GM19035 (cell line): ENCODE measurements around the gene VDR.

Experiments
- ATAC-seq: cut with Tn5 transposase; IDR thresholded peaks from one replicate; pipeline ENCODE4 v1.9.1; 2021; ENCODE audit not compliant: unreplicated experiment

VDR gene

DNA sequence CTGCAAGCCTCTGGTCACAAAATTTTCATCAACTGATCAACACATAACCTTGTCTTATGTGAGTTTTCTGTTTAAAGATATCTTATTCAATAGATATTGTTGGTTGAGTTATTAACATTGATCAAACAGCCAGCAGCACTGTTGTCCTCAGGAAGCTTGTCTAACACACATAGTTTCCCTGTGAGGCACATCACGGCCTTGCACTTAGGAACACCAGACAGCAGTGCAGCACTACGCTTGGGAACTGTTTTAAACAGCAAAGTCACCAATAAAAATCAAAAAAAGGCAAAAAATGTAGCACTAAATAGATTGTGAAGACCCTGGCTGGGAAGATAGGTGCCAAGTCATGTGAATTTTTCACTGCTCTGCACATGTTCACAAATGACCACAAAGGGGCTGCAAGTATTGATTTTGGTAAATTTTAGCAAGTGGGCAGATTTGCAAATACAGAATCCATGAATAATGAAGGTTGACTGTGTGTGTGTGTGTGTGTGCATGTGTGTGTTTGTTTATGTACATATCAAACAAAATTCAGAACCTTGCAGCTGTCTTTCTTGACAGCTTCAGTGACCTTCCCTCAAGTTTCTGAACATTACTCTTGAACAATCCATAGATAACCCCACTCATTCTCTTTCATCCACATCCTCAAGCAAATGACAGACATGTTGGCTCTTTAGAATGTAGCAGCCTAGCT, 28.9 kb downstream of the VDR start:
- ATAC-seq = no peak

DNA sequence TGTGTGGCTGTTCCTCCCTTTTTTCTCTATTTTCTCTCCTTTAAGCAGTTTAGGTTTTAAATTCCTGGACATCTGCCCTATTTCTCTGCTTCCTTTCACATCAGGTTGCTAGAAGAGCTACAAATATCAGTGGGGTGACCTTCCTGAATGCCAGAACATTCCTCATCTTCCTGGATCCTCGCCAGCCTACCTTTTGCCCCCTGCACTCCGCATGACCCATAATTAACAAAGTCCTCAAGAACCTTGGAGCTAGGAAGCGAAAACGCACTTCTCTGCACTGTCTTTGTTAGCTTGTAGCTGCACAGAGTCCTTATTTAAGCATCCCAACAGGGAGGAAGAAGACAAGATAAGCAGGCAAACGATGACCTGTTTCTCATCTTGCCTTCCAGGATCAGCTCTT, 30.5 kb downstream of the VDR start:
- ATAC-seq = no peak

DNA sequence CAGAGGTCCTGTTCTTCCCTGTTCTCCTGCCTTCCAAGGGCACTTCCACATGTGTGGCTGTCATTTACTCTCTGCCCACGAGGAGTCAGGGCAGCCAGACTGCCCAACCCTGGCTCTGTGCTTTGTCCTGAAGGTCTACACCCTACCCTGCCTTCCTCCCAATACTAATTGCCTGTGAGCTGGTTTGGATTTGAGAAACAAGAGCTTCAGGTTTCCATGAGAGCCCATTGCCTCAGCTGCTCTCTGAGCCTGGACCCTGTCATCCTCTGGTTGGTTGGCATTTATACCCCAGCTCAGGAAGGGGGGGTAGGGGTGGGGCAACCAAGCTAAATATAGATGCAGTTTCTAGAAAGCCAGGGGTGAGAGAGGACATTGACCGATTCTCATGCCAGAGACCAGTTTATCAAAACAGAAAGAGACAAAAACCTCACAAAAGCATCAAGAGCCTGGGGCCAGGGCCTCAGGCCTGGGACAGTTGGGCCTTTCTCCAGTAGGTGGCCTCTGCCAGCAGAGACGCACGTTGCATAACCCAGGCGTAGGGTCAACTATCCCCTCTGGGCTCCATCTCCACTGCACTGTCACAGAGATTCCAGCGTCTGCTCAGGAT, 34.5 kb downstream of the VDR start:
- ATAC-seq = peak; percentile 35

DNA sequence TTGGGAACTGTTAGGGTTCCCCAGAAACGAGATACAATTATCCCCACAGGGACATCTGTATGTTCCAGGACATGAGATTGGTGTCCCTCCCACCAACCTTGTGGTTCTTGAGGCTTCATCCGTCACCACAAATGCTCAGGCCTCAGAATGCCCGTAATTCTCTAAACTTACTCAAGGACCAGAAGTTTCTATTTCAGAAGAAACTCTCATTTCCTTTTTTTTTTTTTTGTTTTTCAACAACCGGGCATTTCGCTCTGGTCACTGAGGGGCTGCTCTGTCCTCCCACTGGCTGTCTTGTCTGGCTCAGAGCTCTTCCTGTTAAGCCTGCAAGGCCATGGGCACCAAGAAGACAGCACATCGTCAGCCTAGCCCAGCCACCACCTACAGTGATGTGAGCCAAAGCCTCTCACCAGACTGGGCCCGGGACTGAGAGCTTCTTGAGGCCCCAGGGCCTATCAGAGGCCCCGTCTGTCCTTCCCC, 36.2 kb downstream of the VDR start:
- ATAC-seq = peak; percentile 58

DNA sequence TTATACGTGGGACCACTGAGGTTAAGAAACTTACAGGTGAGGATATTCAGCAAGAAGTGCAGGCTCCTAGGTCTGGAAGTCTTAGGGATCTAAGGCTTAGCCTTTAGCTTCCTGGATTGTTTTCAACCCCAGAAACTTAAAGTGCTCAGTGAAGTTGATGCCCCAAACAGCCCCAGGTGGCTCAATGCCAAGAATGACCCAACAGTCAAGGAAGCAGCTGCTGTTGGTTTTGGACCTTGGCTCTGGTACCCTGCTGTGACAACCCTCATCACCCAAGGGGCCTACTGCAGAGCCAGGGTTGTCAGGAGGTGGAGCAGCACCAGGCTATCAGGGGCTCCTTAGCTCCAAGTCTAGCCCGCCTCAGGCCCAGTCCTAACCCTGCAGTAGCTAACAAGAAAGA, 36.8 kb downstream of the VDR start:
- peak; percentile 17 for ATAC-seq

DNA sequence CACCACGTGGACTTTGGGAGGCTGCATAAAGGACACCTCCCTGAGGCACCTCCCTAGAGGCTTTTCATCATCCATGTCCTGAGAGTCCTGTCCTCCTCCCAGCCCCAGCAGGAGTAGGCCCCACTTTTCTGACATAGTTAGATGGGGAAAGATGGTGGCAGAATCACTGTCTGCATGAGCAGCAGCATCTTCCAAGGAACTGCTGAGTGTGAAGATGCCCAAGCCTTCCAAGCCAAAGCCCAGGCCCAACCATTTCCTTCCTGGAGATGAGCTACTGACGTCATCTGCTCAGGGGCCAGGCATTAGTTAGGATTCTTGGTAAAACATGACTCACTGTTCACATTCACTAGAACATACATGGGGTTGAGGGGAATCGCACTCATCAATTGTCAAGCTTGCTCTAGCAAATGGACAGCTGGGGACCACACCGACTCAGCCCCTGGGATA, 37.3 kb downstream of the VDR start:
- ATAC-seq = no peak

DNA sequence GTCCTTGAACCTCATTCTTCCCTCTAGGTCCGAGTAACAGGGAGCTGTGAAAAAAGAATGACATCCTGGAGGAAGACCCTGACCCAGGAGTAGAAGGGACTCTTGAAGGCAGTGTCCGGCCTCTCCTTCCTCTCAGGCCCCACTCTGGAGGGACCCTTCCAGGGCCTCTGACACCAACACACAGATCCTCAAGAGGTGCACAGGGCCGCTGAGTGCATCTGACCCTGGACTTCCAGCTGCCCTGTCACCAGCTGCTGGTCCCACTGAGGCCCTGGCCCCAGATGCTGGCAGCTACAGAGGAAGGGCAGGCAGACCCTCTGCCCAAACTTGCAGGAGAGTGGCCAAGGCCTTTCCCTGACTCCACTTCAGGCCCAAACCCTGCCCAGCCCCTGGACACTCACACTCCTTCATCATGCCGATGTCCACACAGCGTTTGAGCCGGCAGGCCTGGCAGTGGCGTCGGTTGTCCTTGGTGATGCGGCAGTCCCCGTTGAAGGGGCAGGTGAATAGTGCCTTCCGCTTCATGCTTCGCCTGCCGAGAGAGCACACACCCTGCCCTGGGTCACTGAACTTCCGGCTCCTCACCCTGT, 40.1 kb downstream of the VDR start:
- no peak for ATAC-seq

DNA sequence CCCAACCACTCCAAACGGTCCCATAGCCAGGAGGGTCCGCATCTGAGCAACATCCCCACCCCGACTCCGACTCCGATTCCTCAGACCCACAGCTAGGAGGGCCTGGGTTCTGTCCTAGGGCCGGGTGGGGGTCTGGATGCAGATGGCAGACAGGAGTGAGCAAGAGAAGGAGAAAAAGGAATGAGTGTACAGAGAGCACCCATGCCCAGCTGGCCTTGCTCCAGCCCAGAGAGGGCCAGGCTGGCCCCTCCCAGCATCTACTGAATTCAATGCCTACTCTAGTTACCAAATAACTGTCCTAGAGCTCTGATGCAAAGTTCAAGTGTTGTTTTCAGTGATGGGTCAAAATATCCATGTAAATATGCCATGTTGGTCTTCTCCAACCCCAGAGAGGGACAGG, 40.8 kb downstream of the VDR start:
- no peak for ATAC-seq

DNA sequence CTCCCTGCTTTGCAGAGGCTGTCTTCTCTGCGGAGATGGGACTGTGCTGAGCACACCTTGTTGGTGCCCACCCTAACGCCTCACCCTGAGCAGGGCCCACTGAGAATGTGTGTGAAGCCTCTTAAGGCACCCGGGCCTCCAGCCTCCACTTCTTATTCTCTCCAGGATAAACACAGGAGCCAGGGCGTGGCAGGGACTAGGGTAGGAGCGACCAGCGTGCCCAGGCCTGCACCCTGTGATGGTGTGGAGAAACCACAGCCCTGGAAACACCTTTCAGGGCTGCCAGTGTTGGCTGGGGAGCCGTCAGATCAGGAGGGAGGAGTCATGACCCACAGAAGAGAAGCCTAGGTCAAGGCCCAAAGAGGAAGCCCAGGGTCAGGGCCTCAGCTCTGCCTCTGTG, 41.3 kb downstream of the VDR start:
- ATAC-seq = no peak

DNA sequence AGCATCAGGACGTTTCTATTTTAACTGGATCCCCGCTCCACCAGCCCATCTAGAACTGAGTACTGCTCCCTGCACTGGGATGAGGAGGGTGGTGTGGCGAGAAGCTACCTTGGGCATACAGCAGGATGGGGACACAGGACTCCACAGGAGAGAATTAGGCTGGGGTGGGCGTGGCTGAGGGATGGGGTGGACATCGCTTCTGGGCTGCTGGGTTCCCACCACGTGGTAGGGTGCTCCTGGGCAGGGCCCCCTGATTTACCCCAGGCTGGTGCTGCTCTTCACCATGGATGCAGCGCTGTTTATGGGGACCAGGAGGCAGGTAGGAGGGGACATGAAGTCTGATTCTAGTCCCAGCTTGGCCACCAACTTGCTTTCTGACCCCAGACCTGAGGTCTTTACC, 41.9 kb downstream of the VDR start:
- ATAC-seq = no peak

DNA sequence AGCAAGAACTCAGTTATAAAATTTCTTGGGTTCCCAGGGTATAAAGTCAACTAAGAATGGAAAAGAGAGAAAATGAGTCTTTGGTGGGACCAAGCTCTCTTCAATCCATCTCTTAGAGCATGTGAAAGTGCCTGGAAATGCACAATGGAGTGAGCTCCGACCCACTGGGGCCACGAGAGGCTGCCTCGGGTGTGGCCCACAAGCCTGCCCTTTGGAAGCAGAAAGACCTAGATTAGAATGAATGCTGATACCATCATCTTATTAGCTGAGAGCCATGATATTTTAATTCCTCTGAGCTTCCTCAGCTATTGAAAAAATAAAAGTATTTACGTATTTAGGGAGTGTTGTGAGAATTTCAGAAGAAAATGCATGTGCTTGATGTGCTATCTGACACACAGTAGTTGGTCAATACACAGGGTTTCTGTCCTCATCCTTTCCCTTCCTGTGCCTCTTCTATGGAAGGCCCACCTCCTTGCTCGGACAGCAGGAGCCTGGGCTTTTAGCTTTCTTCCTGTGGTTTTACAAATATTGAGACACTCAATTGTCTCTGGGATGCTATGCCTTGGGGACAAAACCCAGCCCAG, 42.5 kb downstream of the VDR start:
- no peak for ATAC-seq

DNA sequence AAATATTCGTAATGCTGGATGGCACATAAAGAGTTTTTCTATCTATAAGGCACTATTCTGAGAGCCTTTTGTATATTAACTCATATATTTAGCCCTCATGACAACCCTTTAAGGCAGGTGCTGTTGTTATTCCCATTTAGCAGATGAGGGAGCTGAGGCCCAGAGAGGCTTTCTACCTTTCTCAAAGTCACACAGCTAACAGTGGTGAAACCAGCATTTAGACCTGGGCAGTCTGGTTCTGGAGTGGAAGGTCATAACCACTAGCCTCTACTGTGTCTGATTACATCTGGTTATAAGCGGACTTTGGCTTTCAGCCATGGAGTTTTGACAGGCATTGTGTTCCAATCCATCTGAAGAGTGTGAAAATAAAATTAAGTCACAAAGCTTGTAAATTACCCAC, 43.9 kb downstream of the VDR start:
- ATAC-seq = no peak

DNA sequence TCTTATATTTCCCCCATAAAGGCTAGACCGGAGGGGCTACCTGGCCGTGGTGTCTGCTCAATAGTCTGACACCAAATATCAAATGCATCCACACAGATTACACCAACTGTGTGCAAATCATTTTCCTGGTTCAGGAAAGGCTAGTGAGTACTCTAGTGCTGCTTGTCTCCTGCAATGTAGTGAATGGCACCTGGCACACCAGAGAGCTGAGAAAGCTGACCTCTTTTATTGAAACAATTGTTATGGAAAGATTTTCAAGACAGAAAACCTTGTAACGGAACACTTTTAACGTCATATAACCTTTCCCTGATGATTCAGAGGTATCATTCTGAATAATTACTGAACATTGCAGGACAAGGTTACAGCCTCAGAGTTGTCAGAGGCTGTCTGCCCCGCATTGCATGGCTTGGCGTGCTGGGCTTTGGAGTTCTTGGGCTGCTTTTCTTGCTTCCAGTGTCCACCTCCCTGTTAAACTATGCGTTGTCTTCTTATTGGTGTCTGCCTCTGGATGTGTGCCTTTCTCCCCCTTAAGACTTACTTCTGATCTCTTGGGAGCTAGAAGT, 44.4 kb downstream of the VDR start:
- ATAC-seq = no peak

DNA sequence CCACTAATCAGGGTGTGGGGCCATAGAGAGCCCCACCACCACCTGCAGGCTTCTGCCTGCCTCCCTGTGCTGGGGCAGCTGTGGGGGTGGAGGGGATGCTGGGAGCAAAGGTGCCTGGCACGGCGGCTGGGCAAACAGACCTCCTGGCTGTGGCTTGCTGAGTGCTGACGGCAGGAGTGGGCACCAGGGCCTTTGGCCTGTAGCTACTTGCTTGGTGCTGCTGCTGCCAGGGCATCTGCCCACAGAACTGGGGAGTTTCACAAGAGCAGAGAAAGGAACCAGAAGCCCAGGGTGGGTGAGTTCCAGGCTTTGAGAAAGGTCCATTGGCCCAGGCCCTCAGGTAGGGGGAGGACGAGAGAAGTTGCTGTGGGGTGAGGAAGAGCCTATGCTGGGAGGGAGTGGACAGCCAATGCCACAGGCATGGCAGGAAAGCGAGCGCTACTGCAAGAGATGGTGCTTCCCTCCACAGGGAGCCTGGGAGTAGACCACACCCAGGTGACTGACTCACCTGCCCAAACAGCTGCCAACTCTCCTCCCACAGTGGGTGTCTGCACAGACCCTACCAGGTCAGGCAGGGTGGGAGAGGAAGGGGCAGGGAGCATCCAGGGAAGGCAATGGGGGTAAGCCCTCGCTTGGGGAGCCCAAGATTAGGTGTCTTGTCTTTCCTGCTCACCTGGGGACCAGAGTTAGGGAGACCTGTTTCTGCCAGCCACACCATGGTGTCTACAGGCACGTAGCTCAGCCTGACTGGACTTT, 46.1 kb downstream of the VDR start:
- no peak for ATAC-seq

DNA sequence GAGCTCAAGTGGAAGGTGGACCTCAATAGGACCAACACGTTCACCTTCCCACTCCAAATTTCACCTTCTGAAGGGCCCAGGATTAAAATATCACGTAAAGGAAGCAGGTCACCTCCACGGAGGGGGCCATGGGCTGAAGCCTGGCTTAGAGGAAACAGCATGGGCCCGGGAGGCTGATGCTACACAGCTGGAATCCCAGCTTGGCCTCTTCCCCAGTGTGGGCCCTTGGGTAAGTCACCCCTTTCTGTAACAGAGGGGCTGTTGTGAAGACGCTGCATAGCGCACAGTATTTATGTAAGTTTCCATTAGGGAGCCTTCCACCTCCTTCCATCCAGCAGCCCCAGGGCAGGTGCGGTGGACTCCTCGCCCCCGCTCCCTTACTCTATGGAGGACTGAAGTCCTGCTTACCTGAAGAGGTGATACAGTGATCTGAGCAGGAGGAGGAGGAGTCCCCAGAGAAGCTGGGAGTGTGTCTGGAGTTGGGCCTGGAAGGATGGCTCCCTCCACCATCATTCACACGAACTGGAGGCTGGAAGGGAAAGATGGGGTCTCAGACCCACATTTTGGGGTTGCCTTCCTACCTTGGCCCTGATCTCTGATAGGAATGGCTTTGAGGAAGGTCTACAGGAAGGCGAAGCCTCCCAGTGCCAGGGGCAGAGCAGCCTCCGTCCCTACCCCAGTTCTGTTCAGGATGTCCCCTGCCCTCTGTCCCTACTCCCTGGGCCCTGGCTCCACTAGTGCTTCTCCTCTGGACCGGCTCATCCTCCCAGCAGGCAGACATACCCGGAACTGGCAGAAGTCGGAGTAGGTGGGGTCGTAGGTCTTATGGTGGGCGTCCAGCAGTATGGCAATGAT, 47.8 kb downstream of the VDR start:
- no peak for ATAC-seq

DNA sequence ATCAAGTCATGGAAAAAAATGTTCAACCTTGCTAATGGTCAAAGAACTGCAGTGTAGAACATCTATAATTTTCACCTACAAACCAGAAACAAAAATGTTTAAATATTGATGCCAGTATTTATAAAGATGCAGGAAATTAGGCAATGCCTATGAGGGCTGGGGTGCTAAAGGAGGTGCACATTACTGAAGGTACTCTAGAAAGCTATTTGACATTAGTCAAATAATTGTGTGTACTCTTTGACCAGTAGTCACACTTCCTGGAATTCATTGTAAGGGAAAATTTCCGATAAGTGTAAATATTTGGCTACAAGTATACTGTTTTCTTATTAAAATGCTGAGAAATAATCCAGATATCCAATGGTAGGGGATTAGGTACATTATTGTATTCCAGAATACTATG, 48.7 kb downstream of the VDR start:
- no peak for ATAC-seq

DNA sequence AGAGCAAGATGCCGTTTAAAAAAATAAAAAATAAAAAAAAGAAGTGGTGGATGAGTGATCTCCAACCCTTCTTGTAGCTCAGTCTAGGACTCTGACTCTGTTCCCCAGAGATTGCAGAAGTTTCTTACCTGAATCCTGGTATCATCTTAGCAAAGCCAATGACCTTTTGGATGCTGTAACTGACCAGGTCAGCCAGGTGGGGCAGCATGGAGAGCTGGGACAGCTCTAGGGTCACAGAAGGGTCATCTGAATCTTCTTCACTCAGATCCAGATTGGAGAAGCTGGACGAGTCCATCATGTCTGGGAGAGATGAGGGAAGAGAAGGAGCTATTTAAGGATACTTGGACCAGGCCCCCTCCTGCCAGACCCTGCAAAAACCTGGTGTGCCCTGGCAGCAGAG, 49.3 kb downstream of the VDR start:
- ATAC-seq = no peak

DNA sequence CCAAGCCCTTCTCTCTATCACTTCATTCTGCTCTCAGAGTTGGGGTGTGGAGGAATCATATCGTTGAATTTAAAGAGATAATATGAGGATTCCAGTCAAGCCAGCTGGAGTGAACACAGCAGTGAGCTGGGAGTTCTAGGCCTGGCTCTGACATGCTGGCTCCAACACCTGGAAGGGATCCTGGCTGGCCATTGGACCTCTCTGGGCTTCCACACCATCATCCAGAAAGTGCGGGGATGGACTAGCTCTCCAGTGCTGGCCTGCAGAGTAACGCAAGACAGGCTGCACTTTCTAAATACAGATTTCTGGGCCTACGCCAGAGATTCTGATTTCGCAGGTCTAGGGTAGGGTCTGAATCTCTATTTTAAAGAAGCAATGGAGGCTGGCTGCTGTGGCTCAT, 50.3 kb downstream of the VDR start:
- no peak for ATAC-seq

DNA sequence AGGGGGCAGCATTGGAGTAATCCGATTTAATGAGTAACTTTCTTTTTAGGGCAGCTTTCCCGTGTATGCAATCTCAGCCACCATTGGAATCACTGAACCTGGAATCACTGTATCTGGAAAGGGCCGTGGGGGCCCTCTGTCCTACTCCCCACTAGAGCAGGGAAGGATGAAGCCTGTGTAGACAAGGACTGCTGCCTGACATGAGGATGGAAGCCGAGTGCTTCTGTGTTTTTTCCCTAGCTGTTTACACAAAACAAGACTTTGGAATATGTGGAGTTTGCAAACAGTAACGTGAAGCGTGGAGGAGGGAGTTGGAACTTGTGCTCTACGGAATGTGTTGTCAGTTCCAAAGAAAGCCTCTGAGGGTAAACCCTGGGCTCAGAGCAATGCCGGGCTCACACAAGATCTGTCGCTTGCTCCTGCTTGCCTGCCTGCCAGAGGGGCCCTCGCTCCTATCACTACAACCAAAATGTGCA, 52.7 kb downstream of the VDR start:
- ATAC-seq = no peak
